GM12892 (cell line): ENCODE results near the gene SPATA31C2.

Experiments
- POLR2A ChIP-seq: IDR thresholded peaks from 2 replicates; pipeline ENCODE4 v1.6.1; 2011; ENCODE audit warnings: low read depth, low read length, control low read depth
- TAF1 ChIP-seq: IDR thresholded peaks from 2 replicates; pipeline ENCODE4 v1.6.1; 2011; ENCODE audit warnings: low read depth, mild to moderate bottlenecking, control low read depth, low read length, borderline replicate concordance

DNA sequence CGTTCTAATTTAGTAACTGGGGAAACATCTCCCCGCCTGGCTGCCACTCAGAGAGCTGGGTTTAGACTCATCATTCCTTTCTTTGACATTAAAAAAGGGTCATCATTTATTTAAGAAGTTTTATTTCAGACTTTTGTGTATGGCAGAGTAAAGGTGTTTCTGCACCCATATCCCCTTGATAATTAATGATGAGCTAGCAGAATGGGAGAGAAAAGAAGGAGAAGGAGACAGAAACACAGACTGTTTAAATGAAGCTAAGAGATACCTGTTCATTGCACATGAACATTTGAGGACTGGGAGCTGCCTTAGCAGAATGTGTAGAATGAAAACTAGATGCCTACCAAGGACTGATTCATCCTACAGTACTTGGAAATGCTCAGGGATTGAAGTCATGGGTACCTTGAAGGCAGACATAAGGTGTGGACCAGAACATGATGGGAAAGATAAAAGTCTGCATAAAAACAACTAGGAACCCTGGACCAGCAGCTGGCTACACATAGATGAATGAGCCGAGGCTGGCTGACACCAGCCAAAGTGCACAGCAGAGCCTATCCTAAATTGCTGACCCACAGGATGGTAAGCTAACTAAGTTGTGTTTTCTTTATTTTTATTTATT is 48.3 kb upstream of the SPATA31C2 start:
- TF ChIP-seq POLR2A (no peak), TAF1 (no peak)
